ENCODE results near the gene ARL16.

Gene ARL16

DNA sequence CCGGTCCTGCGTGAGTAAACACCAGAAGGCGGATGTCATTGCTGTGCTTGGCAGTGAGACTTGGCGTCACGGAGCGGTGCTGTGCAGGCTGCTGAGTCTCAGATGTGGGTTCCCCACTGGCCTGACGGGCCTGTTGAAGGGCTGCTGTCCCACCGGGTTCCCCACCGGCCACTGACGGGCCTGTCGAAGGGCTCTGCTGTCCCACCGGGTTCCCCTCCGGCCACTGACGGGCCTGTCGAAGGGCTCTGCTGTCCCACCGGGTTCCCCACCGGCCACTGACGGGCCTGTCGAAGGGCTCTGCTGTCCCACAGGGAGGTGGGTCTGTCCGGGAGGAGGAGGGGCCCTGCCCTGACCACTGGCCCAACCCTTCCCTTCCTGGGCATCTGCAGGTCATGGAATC lies 3.0 kb upstream of the ARL16 start:
- Histone ChIP-seq H3K9me2 (replicated peaks; ENCODE audit: insufficient read depth, low read length) (no peaks in the 10 kb centered on the region), H3F3A (ENCODE audit: insufficient read depth, low read length) (no peaks in the 10 kb centered on the region), H3K9ac (ENCODE audit: low read length) (no peak overlapping the region), H2AFZ (ENCODE audit: low read length) (no peak overlapping the region), H3K4me3 (ENCODE audit: low read length) (no peak overlapping the region), H3K4me1 (ENCODE audit: low read length) (0 out of 2 replicates have a peak, but pooled peaks cover 16% of the 10 kb centered on the region), H3K79me2 (ENCODE audit: low read length) (peaks cover 94% of the 10 kb centered on the region), H3K4me2 (ENCODE audit: low read depth, low read length) (no peak overlapping the region), H3K36me3 (replicated peaks; ENCODE audit: insufficient read depth, low read length) (peaks cover 9% of the 10 kb centered on the region), H4K20me1 (ENCODE audit: insufficient read depth, low read length) (no peaks in the 10 kb centered on the region), H3K27me3 (replicated peaks; ENCODE audit: insufficient read depth, low read length) (no peaks in the 10 kb centered on the region), H3K9me3 (replicated peaks; ENCODE audit: insufficient read depth, low read length) (no peaks in the 10 kb centered on the region), H3K27ac (ENCODE audit: low read length) (no peak overlapping the region)
- no peak for DNase-seq
- TF ChIP-seq EZH2 (optimal IDR thresholded peaks at IDR 0.05; ENCODE audit: low read depth, low read length): no peak
- TF ChIP-seq, protein P1, sequence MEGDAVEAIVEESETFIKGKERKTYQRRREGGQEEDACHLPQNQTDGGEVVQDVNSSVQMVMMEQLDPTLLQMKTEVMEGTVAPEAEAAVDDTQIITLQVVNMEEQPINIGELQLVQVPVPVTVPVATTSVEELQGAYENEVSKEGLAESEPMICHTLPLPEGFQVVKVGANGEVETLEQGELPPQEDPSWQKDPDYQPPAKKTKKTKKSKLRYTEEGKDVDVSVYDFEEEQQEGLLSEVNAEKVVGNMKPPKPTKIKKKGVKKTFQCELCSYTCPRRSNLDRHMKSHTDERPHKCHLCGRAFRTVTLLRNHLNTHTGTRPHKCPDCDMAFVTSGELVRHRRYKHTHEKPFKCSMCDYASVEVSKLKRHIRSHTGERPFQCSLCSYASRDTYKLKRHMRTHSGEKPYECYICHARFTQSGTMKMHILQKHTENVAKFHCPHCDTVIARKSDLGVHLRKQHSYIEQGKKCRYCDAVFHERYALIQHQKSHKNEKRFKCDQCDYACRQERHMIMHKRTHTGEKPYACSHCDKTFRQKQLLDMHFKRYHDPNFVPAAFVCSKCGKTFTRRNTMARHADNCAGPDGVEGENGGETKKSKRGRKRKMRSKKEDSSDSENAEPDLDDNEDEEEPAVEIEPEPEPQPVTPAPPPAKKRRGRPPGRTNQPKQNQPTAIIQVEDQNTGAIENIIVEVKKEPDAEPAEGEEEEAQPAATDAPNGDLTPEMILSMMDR (IDR thresholded peaks at IDR 0.05; ENCODE audit: low read length): no peak
- no peak for TF ChIP-seq EZH2phosphoT487 (IDR thresholded peaks at IDR 0.05; ENCODE audit: low read length)

DNA sequence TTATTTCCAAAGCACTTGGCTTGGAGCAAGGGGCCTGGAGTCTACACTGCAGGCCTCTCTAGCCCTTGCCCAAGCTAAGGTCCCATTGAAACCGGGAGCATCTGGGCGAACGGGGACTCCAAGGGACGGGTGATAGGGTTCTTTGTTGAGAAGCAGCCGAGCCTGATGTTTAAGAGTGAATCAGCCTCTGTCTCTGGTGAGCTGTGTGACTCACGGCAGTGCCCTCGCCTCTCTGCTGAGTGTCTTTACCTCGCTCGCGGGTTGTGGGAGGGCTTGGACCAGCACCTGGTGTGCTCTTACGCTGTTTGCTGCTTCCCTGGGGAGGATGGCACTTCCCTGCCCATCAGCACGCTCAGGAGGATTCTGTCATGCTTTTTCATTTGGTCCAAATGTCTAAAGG lies 1.5 kb upstream of the ARL16 start:
- Histone ChIP-seq H3K36me3 (replicated peaks; ENCODE audit: insufficient read depth, low read length) (peaks cover 7% of the 10 kb centered on the region; the same call in 1 of the 2 replicates), H2AFZ (ENCODE audit: low read length) (no peak overlapping the region), H3K9me2 (replicated peaks; ENCODE audit: insufficient read depth, low read length) (no peaks in the 10 kb centered on the region), H3K9me3 (replicated peaks; ENCODE audit: insufficient read depth, low read length) (no peaks in the 10 kb centered on the region), H3F3A (ENCODE audit: insufficient read depth, low read length) (no peaks in the 10 kb centered on the region), H3K4me2 (ENCODE audit: low read depth, low read length) (peak overlapping the region; percentile 94), H3K9ac (ENCODE audit: low read length) (peak overlapping the region; percentile 88; the same call in 1 of the 2 replicates), H4K20me1 (ENCODE audit: insufficient read depth, low read length) (no peaks in the 10 kb centered on the region), H3K27ac (ENCODE audit: low read length) (no peak overlapping the region), H3K4me3 (ENCODE audit: low read length) (peak overlapping the region; percentile 94), H3K27me3 (replicated peaks; ENCODE audit: insufficient read depth, low read length) (no peaks in the 10 kb centered on the region), H3K79me2 (ENCODE audit: low read length) (peaks cover 83% of the 10 kb centered on the region), H3K4me1 (ENCODE audit: low read length) (0 out of 2 replicates have a peak, but pooled peaks cover 16% of the 10 kb centered on the region)
- DNase-seq: peak; percentile 21
- TF ChIP-seq EZH2 (optimal IDR thresholded peaks at IDR 0.05; ENCODE audit: low read depth, low read length) (no peak), EZH2phosphoT487 (IDR thresholded peaks at IDR 0.05; ENCODE audit: low read length) (no peak)
- TF ChIP-seq, protein P1 (IDR thresholded peaks at IDR 0.05; ENCODE audit: low read length): no peak

DNA sequence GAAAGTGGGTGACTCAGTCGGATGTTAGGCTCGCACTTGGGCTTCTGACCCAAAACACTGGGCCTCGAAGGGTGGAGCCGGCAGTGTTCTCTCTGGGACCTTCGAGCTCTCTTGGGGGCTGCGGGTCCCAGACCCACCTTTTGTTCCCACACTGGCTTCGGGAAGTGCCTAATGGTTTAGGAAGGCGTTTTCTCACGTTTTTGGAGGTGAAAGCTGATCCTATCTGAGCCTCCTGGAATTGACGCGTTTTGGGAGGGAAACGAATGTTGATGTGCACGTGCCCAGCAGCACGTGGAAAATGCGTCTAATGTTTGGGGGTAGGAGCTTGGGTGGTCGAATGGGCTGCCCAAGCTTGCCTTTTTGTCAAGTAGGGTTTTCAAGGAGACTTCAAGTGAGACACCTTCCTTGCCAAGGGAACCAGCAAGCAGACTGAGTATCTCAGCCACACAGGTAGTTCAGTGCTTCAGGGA lies 880 bp upstream of the ARL16 start:
- Histone ChIP-seq H3F3A (ENCODE audit: insufficient read depth, low read length) (no peaks in the 10 kb centered on the region), H3K79me2 (ENCODE audit: low read length) (peaks cover 77% of the 10 kb centered on the region), H3K9ac (ENCODE audit: low read length) (peak overlapping the region; percentile 88), H3K27me3 (replicated peaks; ENCODE audit: insufficient read depth, low read length) (no peaks in the 10 kb centered on the region), H3K4me1 (ENCODE audit: low read length) (0 out of 2 replicates have a peak, but pooled peaks cover 16% of the 10 kb centered on the region), H3K4me2 (ENCODE audit: low read depth, low read length) (peak overlapping the region; percentile 94), H3K9me3 (replicated peaks; ENCODE audit: insufficient read depth, low read length) (no peaks in the 10 kb centered on the region), H3K36me3 (replicated peaks; ENCODE audit: insufficient read depth, low read length) (peaks cover 7% of the 10 kb centered on the region; the same call in 1 of the 2 replicates), H3K4me3 (ENCODE audit: low read length) (peak overlapping the region; percentile 94), H4K20me1 (ENCODE audit: insufficient read depth, low read length) (no peaks in the 10 kb centered on the region), H2AFZ (ENCODE audit: low read length) (0 out of 2 replicates have a peak overlapping the region, but pooled peaks have one; percentile 5), H3K9me2 (replicated peaks; ENCODE audit: insufficient read depth, low read length) (no peaks in the 10 kb centered on the region), H3K27ac (ENCODE audit: low read length) (no peak overlapping the region; the same call in 1 of the 2 replicates)
- DNase-seq: no peak
- TF ChIP-seq, protein P1 (IDR thresholded peaks at IDR 0.05; ENCODE audit: low read length): no peak
- TF ChIP-seq EZH2phosphoT487 (IDR thresholded peaks at IDR 0.05; ENCODE audit: low read length) (no peak), EZH2 (optimal IDR thresholded peaks at IDR 0.05; ENCODE audit: low read depth, low read length) (no peak)
